ENCODE results near the gene CFHR5.

DNA sequence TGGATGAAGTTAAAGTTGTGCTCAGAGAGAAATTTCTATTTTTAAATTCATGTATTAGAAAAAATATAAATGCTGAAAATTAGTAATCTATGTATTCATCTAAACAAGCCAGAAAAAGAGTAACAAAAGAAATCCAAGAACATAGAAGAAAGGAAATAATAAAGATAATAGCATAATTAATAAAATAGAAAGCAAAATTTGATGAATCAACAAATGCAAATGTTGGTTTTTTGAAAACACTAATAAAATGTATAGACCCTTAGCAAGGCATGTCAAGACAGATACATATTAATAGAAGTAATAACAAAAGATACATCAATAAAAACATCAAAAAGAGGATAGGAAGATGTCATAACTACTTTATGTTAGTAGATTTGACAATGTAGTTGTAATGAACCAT is 71.7 kb downstream of the CFHR5 start:
- TF ChIP-seq POLR2A (IDR thresholded peaks at IDR 0.05) = no peak
- TF ChIP-seq, protein P1, sequence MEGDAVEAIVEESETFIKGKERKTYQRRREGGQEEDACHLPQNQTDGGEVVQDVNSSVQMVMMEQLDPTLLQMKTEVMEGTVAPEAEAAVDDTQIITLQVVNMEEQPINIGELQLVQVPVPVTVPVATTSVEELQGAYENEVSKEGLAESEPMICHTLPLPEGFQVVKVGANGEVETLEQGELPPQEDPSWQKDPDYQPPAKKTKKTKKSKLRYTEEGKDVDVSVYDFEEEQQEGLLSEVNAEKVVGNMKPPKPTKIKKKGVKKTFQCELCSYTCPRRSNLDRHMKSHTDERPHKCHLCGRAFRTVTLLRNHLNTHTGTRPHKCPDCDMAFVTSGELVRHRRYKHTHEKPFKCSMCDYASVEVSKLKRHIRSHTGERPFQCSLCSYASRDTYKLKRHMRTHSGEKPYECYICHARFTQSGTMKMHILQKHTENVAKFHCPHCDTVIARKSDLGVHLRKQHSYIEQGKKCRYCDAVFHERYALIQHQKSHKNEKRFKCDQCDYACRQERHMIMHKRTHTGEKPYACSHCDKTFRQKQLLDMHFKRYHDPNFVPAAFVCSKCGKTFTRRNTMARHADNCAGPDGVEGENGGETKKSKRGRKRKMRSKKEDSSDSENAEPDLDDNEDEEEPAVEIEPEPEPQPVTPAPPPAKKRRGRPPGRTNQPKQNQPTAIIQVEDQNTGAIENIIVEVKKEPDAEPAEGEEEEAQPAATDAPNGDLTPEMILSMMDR (IDR thresholded peaks at IDR 0.05) = no peak

All from adrenal gland (tissue), 5 donors.